WERI-Rb-1 (cell line): ENCODE results near the gene DNM3.

Source experiments
- DNase-seq: peaks from one replicate; pipeline ENCODE4 v3.0.0-alpha.2; 2020
- H3K27ac ChIP-seq: fragments of 250-450 bp; sonication (Bioruptor Pico); 2 replicates; pipeline ENCODE4 v1.5.1; 2020; ENCODE audit warnings: mild to moderate bottlenecking, moderate library complexity
- H3K27me3 ChIP-seq: fragments of 250-450 bp; sonication (Bioruptor Pico); 2 replicates; pipeline ENCODE4 v1.5.1; 2021; ENCODE audit warnings: mild to moderate bottlenecking, low read depth, moderate library complexity; ENCODE audit not compliant: insufficient read depth, severe bottlenecking
- H3K36me3 ChIP-seq: fragments of 250-450 bp; sonication (Bioruptor Pico); 2 replicates; pipeline ENCODE4 v1.5.1; 2020; ENCODE audit warnings: mild to moderate bottlenecking, moderate library complexity
- H3K4me3 ChIP-seq: 2 replicates; pipeline ENCODE4 v1.5.1; 2011; ENCODE audit warnings: low read depth, mild to moderate bottlenecking, control low read depth, low read length
- H3K9me3 ChIP-seq: fragments of 250-450 bp; sonication (Bioruptor Pico); 2 replicates; pipeline ENCODE4 v1.5.1; 2021; ENCODE audit warnings: mild to moderate bottlenecking, moderate library complexity; ENCODE audit not compliant: severe bottlenecking
- CTCF ChIP-seq: IDR thresholded peaks from 2 replicates; pipeline ENCODE4 v1.5.1; 2011; ENCODE audit warnings: low read depth, mild to moderate bottlenecking, control low read depth, inconsistent platforms, low read length

Gene DNM3

GRCh38 chr1:171841050-171841910 is at the start of gene DNM3:
TSS of gene DNM3 (plus strand) at chr1:171841498. CDS start at chr1:171841657, 159 bp downstream.
- no peak for TF ChIP-seq CTCF
- H3K9me3 ChIP-seq: no peaks in the 10 kb centered on the region
- DNase-seq: peak; percentile 80
- H3K36me3 ChIP-seq: no peaks in the 10 kb centered on the region
- H3K27me3 ChIP-seq: no peaks in the 10 kb centered on the region
- no peak within 1 kb of the TSS for H3K27ac ChIP-seq
- H3K4me3 ChIP-seq: peak within 1 kb of the TSS; percentile 84

- Histone ChIP-seq H3K9me3 (no peaks in the 10 kb centered on the region), H3K4me3 (no peak overlapping the region), H3K36me3 (peaks cover 97% of the 10 kb centered on the region), H3K27ac (no peak overlapping the region), H3K27me3 (no peaks in the 10 kb centered on the region)
- DNase-seq: no peak
- TF ChIP-seq CTCF: no peak
These were observed 48.5 kb upstream of the DNM3 start for GRCh38 chr1:171792656-171793369.

- DNase-seq: no peak
- Histone ChIP-seq H3K27me3 (no peaks in the 10 kb centered on the region), H3K36me3 (peaks cover 89% of the 10 kb centered on the region), H3K27ac (no peak overlapping the region), H3K9me3 (no peaks in the 10 kb centered on the region), H3K4me3 (no peak overlapping the region)
- no peak for TF ChIP-seq CTCF
These were observed 47.7 kb upstream of the DNM3 start for GRCh38 chr1:171793636-171794035.

GRCh38 chr1:171794085-171794484 is 47.2 kb upstream of the DNM3 start:
- Histone ChIP-seq H3K9me3 (no peaks in the 10 kb centered on the region), H3K27ac (no peak overlapping the region), H3K4me3 (no peak overlapping the region), H3K36me3 (peaks cover 84% of the 10 kb centered on the region), H3K27me3 (no peaks in the 10 kb centered on the region)
- TF ChIP-seq CTCF: no peak
- DNase-seq: no peak

- no peak for TF ChIP-seq CTCF
- Histone ChIP-seq H3K36me3 (peaks cover 59% of the 10 kb centered on the region), H3K4me3 (no peak overlapping the region), H3K9me3 (no peaks in the 10 kb centered on the region), H3K27ac (no peak overlapping the region), H3K27me3 (no peaks in the 10 kb centered on the region)
- DNase-seq: no peak
These were observed 44.7 kb upstream of the DNM3 start for GRCh38 chr1:171796592-171796991.
